WTC11 (cell line): Measurements from ENCODE around the gene RHOH. TPM values are rescaled to one million over a fixed set of nuclear protein-coding genes. Genes with fewer than 3 reads are reported as not detected.

ENCODE experiments used
- ATAC-seq: fragments of 200-7000 bp; cut with Tn5 transposase; 2 replicates; pipeline ENCODE4 v1.10.0; 2021; ENCODE audit warnings: mild to moderate bottlenecking, moderate library complexity
- CTCF ChIA-PET: fragments of 300-600 bp; sonication (Branson Sonifier 250); formaldehyde crosslinking; loops from one replicate; lab custom pipeline; 2021; ENCODE audit warnings: antibody characterized with exemption; lab: Charles Lee
- POLR2A ChIA-PET: fragments of 350-600 bp; sonication (Branson Sonifier 250); formaldehyde crosslinking; loops from one replicate; lab custom pipeline; 2021; ENCODE audit warnings: antibody characterized with exemption; lab: Charles Lee
- DNase-seq: peaks from one replicate; pipeline ENCODE4 v3.0.0; 2021; ENCODE audit warnings: low spot score
- H3K27ac Mint-ChIP-seq: 2 replicates; pipeline ENCODE4 v1.8.0; 2021; ENCODE audit warnings: mixed read lengths
- H3K27me3 Mint-ChIP-seq: 2 replicates; pipeline ENCODE4 v1.8.0; 2021; ENCODE audit warnings: low read depth, mild to moderate bottlenecking, moderate library complexity, mixed read lengths
- H3K36me3 Mint-ChIP-seq: 2 replicates; pipeline ENCODE4 v1.8.0; 2021; ENCODE audit warnings: mixed read lengths
- H3K4me1 Mint-ChIP-seq: 2 replicates; pipeline ENCODE4 v1.8.0; 2022; ENCODE audit warnings: mixed read lengths
- H3K4me3 Mint-ChIP-seq: 2 replicates; pipeline ENCODE4 v1.8.0; 2021; ENCODE audit warnings: mild to moderate bottlenecking, moderate library complexity, mixed read lengths
- H3K9me3 Mint-ChIP-seq: 2 replicates; pipeline ENCODE4 v1.8.0; 2021; ENCODE audit warnings: mixed read lengths
- ATF2 ChIP-seq: sonication (generic); formaldehyde crosslinking; IDR thresholded peaks from 2 replicates; pipeline ENCODE4 v1.8.1; 2022; ENCODE audit warnings: low read depth, missing genetic modification reagents, borderline replicate concordance
- ATF3 ChIP-seq: sonication (generic); formaldehyde crosslinking; conservative IDR thresholded peaks from 2 replicates; pipeline ENCODE4 v1.8.1; 2022; ENCODE audit warnings: mild to moderate bottlenecking, missing genetic modification reagents
- CBFB ChIP-seq: sonication (generic); formaldehyde crosslinking; IDR thresholded peaks from 2 replicates; pipeline ENCODE4 v1.8.1; 2022; ENCODE audit warnings: mild to moderate bottlenecking, low read depth, missing genetic modification reagents
- CTCF ChIP-seq: fragments of 200-600 bp; IDR thresholded peaks from 2 replicates; pipeline ENCODE4 v1.8.0; 2022; ENCODE audit warnings: antibody characterized with exemption
- E2F4 ChIP-seq: sonication (generic); formaldehyde crosslinking; IDR thresholded peaks from 2 replicates; pipeline ENCODE4 v1.8.1; 2022; ENCODE audit warnings: low read depth, mild to moderate bottlenecking, moderate library complexity, missing genetic modification reagents, borderline replicate concordance
- ETV6 ChIP-seq: sonication (generic); formaldehyde crosslinking; IDR thresholded peaks from 2 replicates; pipeline ENCODE4 v1.8.1; 2022; ENCODE audit warnings: mild to moderate bottlenecking, missing genetic modification reagents
- FOXJ3 ChIP-seq: sonication (generic); formaldehyde crosslinking; IDR thresholded peaks from 2 replicates; pipeline ENCODE4 v1.9.0; 2021; ENCODE audit warnings: missing genetic modification reagents, mild to moderate bottlenecking, borderline replicate concordance
- FOXP1 ChIP-seq: sonication (generic); formaldehyde crosslinking; IDR thresholded peaks from 2 replicates; pipeline ENCODE4 v1.8.0; 2022; ENCODE audit warnings: missing genetic modification reagents, mild to moderate bottlenecking, moderate library complexity, borderline replicate concordance
- GABPB1 ChIP-seq: sonication (generic); formaldehyde crosslinking; IDR thresholded peaks from 2 replicates; pipeline ENCODE4 v1.8.1; 2023; ENCODE audit warnings: mild to moderate bottlenecking, missing genetic modification reagents
- HMGXB4 ChIP-seq: sonication (generic); formaldehyde crosslinking; IDR thresholded peaks from 2 replicates; pipeline ENCODE4 v1.8.1; 2023; ENCODE audit warnings: mild to moderate bottlenecking, moderate library complexity, missing genetic modification reagents
- IRF2 ChIP-seq: sonication (generic); formaldehyde crosslinking; IDR thresholded peaks from 2 replicates; pipeline ENCODE4 v1.8.0; 2022; ENCODE audit warnings: low read depth, missing genetic modification reagents, borderline replicate concordance
- MLX ChIP-seq: sonication (generic); formaldehyde crosslinking; IDR thresholded peaks from 2 replicates; pipeline ENCODE4 v1.8.1; 2023; ENCODE audit warnings: mild to moderate bottlenecking, missing genetic modification reagents, moderate library complexity
- MYBL2 ChIP-seq: sonication (generic); formaldehyde crosslinking; IDR thresholded peaks from 2 replicates; pipeline ENCODE4 v1.8.1; 2023; ENCODE audit warnings: mild to moderate bottlenecking, moderate library complexity, missing genetic modification reagents
- NFATC4 ChIP-seq: fragments of 250-450 bp; sonication (Bioruptor Pico); IDR thresholded peaks from 2 replicates; pipeline ENCODE4 v1.9.0; 2021; ENCODE audit warnings: mild to moderate bottlenecking
- NFE2L1 ChIP-seq: sonication (generic); formaldehyde crosslinking; IDR thresholded peaks from 2 replicates; pipeline ENCODE4 v1.8.1; 2023; ENCODE audit warnings: missing genetic modification reagents
- NFYB ChIP-seq: sonication (generic); formaldehyde crosslinking; conservative IDR thresholded peaks from 2 replicates; pipeline ENCODE4 v1.8.0; 2022; ENCODE audit warnings: low read depth, missing genetic modification reagents
- NR2C2 ChIP-seq: sonication (generic); formaldehyde crosslinking; IDR thresholded peaks from 2 replicates; pipeline ENCODE4 v1.8.0; 2022; ENCODE audit warnings: mild to moderate bottlenecking, missing genetic modification reagents
- NR3C1 ChIP-seq: sonication (generic); formaldehyde crosslinking; conservative IDR thresholded peaks from 2 replicates; pipeline ENCODE4 v1.8.1; 2023; ENCODE audit warnings: low read depth, mild to moderate bottlenecking, missing genetic modification reagents
- SMAD3 ChIP-seq: sonication (generic); formaldehyde crosslinking; IDR thresholded peaks from 2 replicates; pipeline ENCODE4 v1.8.0; 2022; ENCODE audit warnings: missing genetic modification reagents, mild to moderate bottlenecking, borderline replicate concordance
- SMAD4 ChIP-seq: sonication (generic); formaldehyde crosslinking; IDR thresholded peaks from 2 replicates; pipeline ENCODE4 v1.8.0; 2022; ENCODE audit warnings: mild to moderate bottlenecking, missing genetic modification reagents
- ZMAT4 ChIP-seq: fragments of 250-450 bp; sonication (Bioruptor Pico); IDR thresholded peaks from 2 replicates; pipeline ENCODE4 v1.9.0; 2021; ENCODE audit warnings: mild to moderate bottlenecking
- ZNF121 ChIP-seq: sonication (generic); formaldehyde crosslinking; IDR thresholded peaks from 2 replicates; pipeline ENCODE4 v1.8.0; 2023; ENCODE audit warnings: missing genetic modification reagents
- ZSCAN18 ChIP-seq: fragments of 250-450 bp; sonication (Bioruptor Pico); IDR thresholded peaks from 2 replicates; pipeline ENCODE4 v2.1.2; 2022; ENCODE audit warnings: mild to moderate bottlenecking, moderate library complexity
- total RNA-seq: library from RNA; stranded (reverse); gene quantifications from 3 replicates; pipeline ENCODE4 v1.2.3, GENCODE V29; 2021

The RHOH gene
- total RNA-seq, 1 experiment from 2014 or later, result 8.7 TPM

- TF ChIP-seq CTCF (no peak), ETV6 (no peak), NR3C1 (no peak), HMGXB4 (CRISPR knock-in tag) (no peak), E2F4 (CRISPR knock-in tag) (no peak), IRF2 (CRISPR knock-in tag) (no peak), MLX (CRISPR knock-in tag) (no peak), ATF3 (no peak), ZSCAN18 (CRISPR knock-in tag) (no peak), NR2C2 (no peak), NFYB (CRISPR knock-in tag) (no peak)
Observed at GRCh38 chr4:40233227-40233626, 36.4 kb downstream of the RHOH start (continued).

- H3K27ac Mint-ChIP-seq, result peak overlapping the region; percentile 5; the same call in 1 of the 2 replicates
- peaks cover 4% of the 10 kb centered on the region for H3K9me3 Mint-ChIP-seq
- TF ChIP-seq FOXJ3 (CRISPR knock-in tag) (no peak), ZNF121 (peak; percentile 42; the same call in 1 of the 2 replicates), NFATC4 (CRISPR knock-in tag) (no peak)
- POLR2A ChIA-PET, result interaction anchor here (0.6 kb wide), 1 partner anchor 19 kb away, joined by 4 read pairs; no protein-coding TSS in a partner anchor
- DNase-seq, result no peak
- H3K36me3 Mint-ChIP-seq, result peaks cover 3% of the 10 kb centered on the region; the same call in 1 of the 2 replicates
- H3K27me3 Mint-ChIP-seq, result no peaks in the 10 kb centered on the region
- H3K4me3 Mint-ChIP-seq, result no peak overlapping the region
- CTCF ChIA-PET, result no interaction called here
- ATAC-seq, result no peak
- peaks cover 24% of the 10 kb centered on the region for H3K4me1 Mint-ChIP-seq
Observed at GRCh38 chr4:40234519-40235039, 37.7 kb downstream of the RHOH start.

GRCh38 chr4:40238008-40238699 lies 41.3 kb downstream of the RHOH start:
- ChIA-PET CTCF (interaction anchor here (1.0 kb wide), 1 partner anchor 87 kb away, joined by 4 read pairs; no protein-coding TSS in a partner anchor), POLR2A (interaction anchor here (0.7 kb wide), 1 partner anchor 180 kb away, joined by 9 read pairs; no protein-coding TSS in a partner anchor)
- H3K27me3 Mint-ChIP-seq, result no peaks in the 10 kb centered on the region
- no peaks in the 10 kb centered on the region for H3K36me3 Mint-ChIP-seq
- 0 out of 2 replicates have a peak, but pooled peaks cover 7% of the 10 kb centered on the region for H3K4me1 Mint-ChIP-seq
- no peaks in the 10 kb centered on the region for H3K9me3 Mint-ChIP-seq
- ATAC-seq, result no peak
- peak overlapping the region; percentile 53; the same call in 1 of the 2 replicates for H3K27ac Mint-ChIP-seq
- DNase-seq, result no peak
- H3K4me3 Mint-ChIP-seq, result no peak overlapping the region
- no peak for TF ChIP-seq ATF2 (CRISPR knock-in tag)
- no peak for TF ChIP-seq GABPB1 (CRISPR knock-in tag)
- TF ChIP-seq SMAD3 (CRISPR knock-in tag), result no peak
- no peak for TF ChIP-seq CBFB (CRISPR knock-in tag)
- TF ChIP-seq MYBL2 (CRISPR knock-in tag), result no peak
- no peak for TF ChIP-seq NFE2L1 (CRISPR knock-in tag)
- TF ChIP-seq FOXP1 (CRISPR knock-in tag), result no peak
- TF ChIP-seq ZMAT4 (CRISPR knock-in tag), result no peak
- no peak for TF ChIP-seq SMAD4
- TF ChIP-seq ATF3, result no peak
